SK-N-SH treated with all-trans-retinoic acid at 6 μM for 48 hours (cell line): ENCODE results near the gene SOX6.

Experiments
- ARNTL ChIP-seq: fragments of 450-650 bp; formaldehyde crosslinking; IDR thresholded peaks from 2 replicates; pipeline ENCODE4 v1.5.0; 2020; ENCODE audit warnings: low read depth, mild to moderate bottlenecking, moderate library complexity, borderline replicate concordance
- OSR1 ChIP-seq: fragments of 250-450 bp; sonication (Bioruptor Pico); IDR thresholded peaks from 2 replicates; pipeline ENCODE4 v1.8.0; 2022; ENCODE audit warnings: moderate library complexity, mild to moderate bottlenecking, inconsistent platforms
- PATZ1 ChIP-seq: fragments of 250-450 bp; sonication (Bioruptor Pico); IDR thresholded peaks from 2 replicates; pipeline ENCODE4 v1.8.0; 2020; ENCODE audit warnings: mild to moderate bottlenecking, moderate library complexity, borderline replicate concordance
- ZC3H10 ChIP-seq: fragments of 250-450 bp; sonication (Bioruptor Pico); IDR thresholded peaks from 2 replicates; pipeline ENCODE4 v1.5.1; 2021; ENCODE audit warnings: mild to moderate bottlenecking, moderate library complexity
- ZFP3 ChIP-seq: fragments of 250-450 bp; sonication (Bioruptor Pico); IDR thresholded peaks from 2 replicates; pipeline ENCODE4 v1.5.0; 2020; ENCODE audit warnings: mild to moderate bottlenecking, moderate library complexity

GRCh38 chr11:16278273-16278672 lies 78.1 kb downstream of the SOX6 start:
- no peak for TF ChIP-seq ARNTL (CRISPR knock-in tag)
- no peak for TF ChIP-seq ZC3H10 (CRISPR knock-in tag)
- TF ChIP-seq ZFP3 (CRISPR knock-in tag): no peak
- no peak for TF ChIP-seq OSR1 (CRISPR knock-in tag)
- no peak for TF ChIP-seq PATZ1 (CRISPR knock-in tag)
